ENCODE data around the gene MIDN. TPM values are rescaled to one million over a fixed set of nuclear protein-coding genes. Genes with fewer than 3 reads are reported as not detected.
A peak's percentile ranks its signal among the peaks of the same experiment; 100 is the strongest.

The MIDN gene
- total RNA-seq, 4 donors from 2014 or later = 17.4 to 51.9 (median 39.4) TPM

DNA sequence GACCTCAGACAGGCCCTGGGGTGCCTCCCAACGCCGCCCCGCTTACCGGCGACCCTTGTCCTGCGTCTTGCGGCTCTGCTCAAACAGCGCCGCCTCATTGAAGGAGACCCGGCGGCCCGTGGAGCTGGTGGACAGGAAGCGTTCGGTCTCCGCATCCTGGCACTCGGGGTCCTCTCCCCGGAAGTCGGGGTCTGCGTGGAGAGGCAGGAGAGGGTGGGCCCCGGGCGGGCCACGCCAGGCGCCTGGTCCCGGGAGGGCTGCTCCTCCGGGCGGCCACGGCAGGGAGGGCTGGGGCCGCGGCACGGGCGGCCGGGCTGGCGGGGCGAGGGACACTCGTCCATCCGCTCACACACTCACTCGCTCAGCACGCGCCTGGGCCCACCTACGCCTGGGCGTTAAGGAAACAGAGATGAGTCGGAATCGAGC lies 13.4 kb upstream of the MIDN start:
- 92 to 93% methylated on average over 38 to 42 of the region's 43 CpGs for WGBS, 2 donors
- peaks cover 0 to 57% (median 24%) of the 10 kb centered on the region in 4 donors for H3K4me1 ChIP-seq
- H3K36me3 ChIP-seq = peaks cover 0 to 13% (median 0%) of the 10 kb centered on the region in 3 donors
- TF ChIP-seq EP300 (IDR thresholded peaks at IDR 0.05) = no peak
- no peak for TF ChIP-seq POLR2A (IDR thresholded peaks at IDR 0.05)
- TF ChIP-seq, protein P1, sequence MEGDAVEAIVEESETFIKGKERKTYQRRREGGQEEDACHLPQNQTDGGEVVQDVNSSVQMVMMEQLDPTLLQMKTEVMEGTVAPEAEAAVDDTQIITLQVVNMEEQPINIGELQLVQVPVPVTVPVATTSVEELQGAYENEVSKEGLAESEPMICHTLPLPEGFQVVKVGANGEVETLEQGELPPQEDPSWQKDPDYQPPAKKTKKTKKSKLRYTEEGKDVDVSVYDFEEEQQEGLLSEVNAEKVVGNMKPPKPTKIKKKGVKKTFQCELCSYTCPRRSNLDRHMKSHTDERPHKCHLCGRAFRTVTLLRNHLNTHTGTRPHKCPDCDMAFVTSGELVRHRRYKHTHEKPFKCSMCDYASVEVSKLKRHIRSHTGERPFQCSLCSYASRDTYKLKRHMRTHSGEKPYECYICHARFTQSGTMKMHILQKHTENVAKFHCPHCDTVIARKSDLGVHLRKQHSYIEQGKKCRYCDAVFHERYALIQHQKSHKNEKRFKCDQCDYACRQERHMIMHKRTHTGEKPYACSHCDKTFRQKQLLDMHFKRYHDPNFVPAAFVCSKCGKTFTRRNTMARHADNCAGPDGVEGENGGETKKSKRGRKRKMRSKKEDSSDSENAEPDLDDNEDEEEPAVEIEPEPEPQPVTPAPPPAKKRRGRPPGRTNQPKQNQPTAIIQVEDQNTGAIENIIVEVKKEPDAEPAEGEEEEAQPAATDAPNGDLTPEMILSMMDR (IDR thresholded peaks at IDR 0.05) = no peak
- no peak for DNase-seq (ENCODE audit: low spot score in 2 of 2)
- H3K9me3 ChIP-seq = no peaks in the 10 kb centered on the region
- no peak overlapping the region for H3K27ac ChIP-seq
- H3K4me3 ChIP-seq = no peak overlapping the region
- no peaks in the 10 kb centered on the region for H3K27me3 ChIP-seq

DNA sequence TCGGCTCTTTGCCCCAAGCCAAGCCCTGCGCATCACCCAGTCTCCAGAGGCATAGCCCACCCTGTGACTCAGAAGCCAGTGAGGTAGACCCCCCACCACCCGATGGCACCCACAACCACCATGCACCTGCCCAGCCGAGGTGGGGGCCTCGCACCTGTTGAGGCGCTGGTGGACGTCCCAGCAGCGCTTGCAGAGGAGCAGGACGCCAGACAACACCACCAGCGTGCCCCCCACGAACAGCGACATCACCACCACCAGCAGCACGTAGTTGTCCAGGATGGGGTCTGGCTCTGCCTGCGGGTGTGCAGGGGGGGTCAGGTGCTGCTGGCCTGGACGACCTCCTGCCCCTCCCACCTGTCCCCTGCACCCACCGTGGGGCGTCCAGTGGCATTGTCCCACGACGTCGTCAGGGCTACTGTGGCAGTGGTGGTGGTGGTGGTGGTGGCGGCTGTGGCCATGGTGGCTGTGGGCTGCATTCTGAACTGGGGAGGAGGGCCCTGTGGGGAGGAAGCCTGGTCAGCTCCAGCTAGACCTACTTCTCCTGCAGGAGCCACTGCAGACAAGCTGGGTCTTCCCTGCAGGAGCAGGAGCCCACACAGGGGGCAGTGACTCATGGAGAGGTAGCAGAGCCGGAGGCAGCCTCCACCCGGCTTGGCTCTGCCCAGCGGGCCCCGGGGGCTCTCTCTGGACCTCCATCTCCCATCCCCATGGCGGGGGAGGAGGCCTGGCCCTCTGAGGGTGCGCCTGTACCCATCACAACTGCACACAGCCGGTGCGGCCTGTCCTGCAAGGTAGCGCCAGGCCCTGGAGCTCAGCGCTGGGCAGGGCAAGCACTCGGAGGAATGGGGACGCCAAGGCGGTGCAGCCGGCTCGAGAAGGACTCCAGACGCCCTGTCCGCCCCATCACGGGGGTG lies 12.5 kb upstream of the MIDN start:
- Histone ChIP-seq H3K27me3 (no peaks in the 10 kb centered on the region), H3K36me3 (peaks cover 0 to 13% (median 0%) of the 10 kb centered on the region in 3 donors), H3K27ac (peak overlapping the region in 1 of 4 donors; percentile 93), H3K4me1 (peaks cover 3 to 66% (median 30%) of the 10 kb centered on the region in 4 donors), H3K9me3 (no peaks in the 10 kb centered on the region), H3K4me3 (no peak overlapping the region)
- WGBS, 2 donors = 73 to 74% methylated on average over 22 to 37 of the region's 39 CpGs
- no peak for TF ChIP-seq EP300 (IDR thresholded peaks at IDR 0.05)
- DNase-seq (ENCODE audit: low spot score in 2 of 2) = no peak

DNA sequence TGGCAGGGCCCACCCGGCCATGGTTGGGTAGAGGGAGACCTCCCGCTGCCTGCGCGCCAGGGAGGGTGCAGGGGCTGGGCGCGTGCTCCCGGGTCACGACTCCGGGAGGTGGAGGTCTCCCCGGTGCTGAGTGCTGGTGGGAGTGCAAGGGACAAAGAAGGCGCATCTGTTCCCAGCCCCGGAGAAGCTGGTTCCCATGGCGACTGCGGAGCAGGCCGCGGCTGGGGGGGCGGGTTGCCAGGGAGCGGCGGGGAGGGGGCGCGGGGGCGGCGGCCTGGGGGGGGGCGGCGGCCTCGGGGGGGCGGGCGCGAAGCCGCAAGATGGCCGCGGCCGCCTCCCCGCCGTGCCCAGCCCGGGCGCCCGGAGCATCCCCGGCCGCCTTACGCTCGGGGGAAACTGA lies 11.8 kb upstream of the MIDN start:
- TF ChIP-seq POLR2A (IDR thresholded peaks at IDR 0.05) = no peak
- TF ChIP-seq, protein P1 (IDR thresholded peaks at IDR 0.05) = no peak
- no peak for TF ChIP-seq EP300 (IDR thresholded peaks at IDR 0.05)
- 10 to 20% methylated on average over 2 to 27 of the region's 42 CpGs for WGBS, 2 donors
- peaks cover 5 to 72% (median 36%) of the 10 kb centered on the region in 4 donors for H3K4me1 ChIP-seq
- DNase-seq (ENCODE audit: low spot score in 2 of 2) = no peak
- H3K9me3 ChIP-seq = no peaks in the 10 kb centered on the region
- H3K27me3 ChIP-seq = no peaks in the 10 kb centered on the region
- peaks cover 0 to 13% (median 0%) of the 10 kb centered on the region in 3 donors for H3K36me3 ChIP-seq
- H3K27ac ChIP-seq = peak overlapping the region; percentile 56 to 93 (median 74)
- peak overlapping the region; percentile 40 to 67 (median 54) for H3K4me3 ChIP-seq

DNA sequence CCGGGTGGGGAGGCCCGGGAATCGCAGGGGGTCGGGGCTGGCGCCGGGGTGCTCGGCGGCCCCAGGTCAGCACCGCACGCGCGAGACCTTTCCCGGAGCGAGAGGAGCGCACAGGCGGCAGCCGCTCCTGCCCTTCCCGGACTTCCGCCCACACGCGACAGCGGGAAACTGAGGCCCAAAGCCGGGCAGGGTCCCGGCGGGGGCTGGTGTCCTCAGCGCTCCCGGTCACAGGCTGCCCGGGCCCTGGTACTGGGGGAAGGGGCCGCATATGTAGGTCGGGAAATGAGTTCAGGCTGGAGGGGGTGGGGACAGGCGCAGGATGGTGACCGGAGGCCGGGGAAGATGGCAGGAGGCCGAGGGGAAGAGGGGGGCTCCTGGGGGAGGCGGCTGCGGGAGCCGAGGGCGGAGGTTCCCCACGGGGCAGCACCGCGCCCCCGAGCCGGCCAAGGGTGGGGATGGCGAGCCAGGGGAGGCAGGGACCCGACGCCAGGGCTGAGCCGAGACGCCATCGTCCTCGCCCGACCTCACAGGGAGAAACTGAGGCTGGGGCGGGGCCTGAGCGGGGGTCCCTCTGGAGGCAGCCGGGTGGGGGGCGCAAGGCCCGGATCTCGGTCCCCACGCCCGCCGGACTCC lies 11.2 kb upstream of the MIDN start:
- H3K4me1 ChIP-seq = peaks cover 5 to 74% (median 37%) of the 10 kb centered on the region in 4 donors
- no peak for DNase-seq (ENCODE audit: low spot score in 2 of 2)
- peak overlapping the region; percentile 56 to 93 (median 74) for H3K27ac ChIP-seq
- peak overlapping the region; percentile 40 to 67 (median 54) for H3K4me3 ChIP-seq
- TF ChIP-seq POLR2A (IDR thresholded peaks at IDR 0.05) (no peak), EP300 (IDR thresholded peaks at IDR 0.05) (peak in 1 of 2 donors; percentile 11)
- TF ChIP-seq, protein P1 (IDR thresholded peaks at IDR 0.05) = peak in 1 of 5 experiments; percentile 1
- peaks cover 0 to 13% (median 0%) of the 10 kb centered on the region in 3 donors for H3K36me3 ChIP-seq
- H3K27me3 ChIP-seq = no peaks in the 10 kb centered on the region
- WGBS, 2 donors = 1 to 2% methylated on average over 12 to 19 of the region's 60 CpGs
- H3K9me3 ChIP-seq = no peaks in the 10 kb centered on the region

DNA sequence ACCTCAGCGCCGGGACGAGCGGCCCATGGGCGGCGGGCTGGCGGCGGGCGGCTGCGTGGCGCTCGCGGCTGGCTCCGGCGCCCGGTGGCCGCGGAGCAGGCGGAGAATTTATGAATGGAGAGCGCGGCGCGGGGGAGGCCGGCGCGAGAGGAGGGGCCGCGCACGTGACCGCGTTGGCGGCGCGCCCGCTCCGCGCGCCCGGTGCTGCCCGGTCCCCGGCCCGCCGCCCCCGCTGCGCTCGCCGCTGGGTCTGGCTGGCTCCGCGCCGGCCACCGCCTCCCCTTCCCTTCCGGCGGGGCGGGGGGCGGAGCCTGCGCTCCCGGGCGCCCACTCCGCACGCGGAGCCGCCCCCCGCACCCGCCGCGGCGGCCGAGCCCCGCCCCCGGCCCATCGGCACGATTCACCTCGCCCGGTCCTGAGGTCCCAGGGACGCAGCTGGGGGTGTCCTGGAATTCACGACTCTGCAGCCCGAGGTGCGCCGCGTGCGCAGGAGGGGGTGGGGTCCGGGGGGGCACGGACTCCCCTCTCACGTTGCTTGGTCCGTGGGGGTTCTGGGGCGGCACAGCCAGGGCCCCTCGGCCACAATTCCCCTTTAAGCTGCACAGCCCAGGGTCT lies 10.5 kb upstream of the MIDN start, which contains the start of gene CBARP:
CBARP (minus strand) TSS at position 252 of the 615 bp plus-strand sequence. CDS start 1,905 bp downstream, outside the sequence.
- no peak for DNase-seq (ENCODE audit: low spot score in 2 of 2)
- H3K27ac ChIP-seq = peak within 1 kb of the TSS; percentile 94 to 99 (median 96)
- peaks cover 5 to 74% (median 39%) of the 10 kb centered on the region in 4 donors for H3K4me1 ChIP-seq
- H3K36me3 ChIP-seq = peaks cover 0 to 13% (median 0%) of the 10 kb centered on the region in 3 donors
- H3K9me3 ChIP-seq = no peaks in the 10 kb centered on the region
- peak in 1 of 2 donors; percentile 37 for TF ChIP-seq POLR2A (IDR thresholded peaks at IDR 0.05)
- TF ChIP-seq, protein P1 (IDR thresholded peaks at IDR 0.05) = no peak
- H3K27me3 ChIP-seq = no peaks in the 10 kb centered on the region
- H3K4me3 ChIP-seq = peak within 1 kb of the TSS; percentile 40 to 67 (median 54)
- 1% methylated on average over 12 of the region's 87 CpGs; no CpG with 5 or more reads in 1 of the 2 donors for WGBS, 2 donors
